OCI-LY3 (cell line): ENCODE results near the gene WNT11.

Experiments used
- CTCF ChIP-seq: fragments of 200-600, 300-600 bp; sonication (generic); IDR thresholded peaks from 2 replicates; pipeline ENCODE4 v1.5.1; 2014; ENCODE audit warnings: antibody characterized with exemption, low read length, low read depth
- EZH2phosphoT487 ChIP-seq: fragments of 200-600 bp; shearing (Covaris generic); IDR thresholded peaks from 2 replicates; pipeline ENCODE4 v1.6.1; 2018; ENCODE audit warnings: antibody characterized with exemption, mixed run types, low read depth

- TF ChIP-seq CTCF (no peak), EZH2phosphoT487 (no peak)
Observed at GRCh38 chr11:76247091-76247490, 40.8 kb upstream of the WNT11 start.
